ENCODE results near the gene CACNA1C. TPM values are rescaled to one million over a fixed set of nuclear protein-coding genes. Genes with fewer than 3 reads are reported as not detected.

CACNA1C gene
- total RNA-seq, 1 experiment from 2014 or later: not detected

GRCh38 chr12:2270846-2271245 lies 218.1 kb downstream of the CACNA1C start:
- BruUV-seq (replicated peaks): no TSS peak
- TF ChIP-seq CTCF (conservative IDR thresholded peaks at IDR 0.05): no peak
- no peak for TF ChIP-seq EZH2 (IDR thresholded peaks at IDR 0.05; ENCODE audit: low read depth)
- Histone ChIP-seq H3K36me3 (ENCODE audit: low read depth) (no peaks in the 10 kb centered on the region), H3K27me3 (ENCODE audit: insufficient read depth, low read depth) (peaks cover 98% of the 10 kb centered on the region), H3F3A (ENCODE audit: insufficient read depth, low read depth) (no peaks in the 10 kb centered on the region), H3K27ac (no peak overlapping the region), H3K4me2 (no peak overlapping the region), H4K20me1 (ENCODE audit: insufficient read depth) (no peaks in the 10 kb centered on the region), H3K9me3 (ENCODE audit: insufficient read depth, low read depth) (no peaks in the 10 kb centered on the region), H3K4me3 (no peak overlapping the region), H3K79me2 (ENCODE audit: low read depth) (no peaks in the 10 kb centered on the region), H3K4me1 (replicated peaks; ENCODE audit: insufficient read depth) (no peaks in the 10 kb centered on the region), H3K9me2 (ENCODE audit: insufficient read depth) (no peaks in the 10 kb centered on the region), H2AFZ (no peak overlapping the region)
- POLR2A ChIA-PET (ENCODE audit: unreplicated experiment): no interaction called here
- no peak for DNase-seq
- intact Hi-C loops (cut with micrococcal nuclease; ENCODE audit: unreplicated experiment): no loop called here
- CTCF ChIA-PET: no interaction called here

GRCh38 chr12:2271961-2272360 lies 219.2 kb downstream of the CACNA1C start:
- CTCF ChIA-PET: no interaction called here

GRCh38 chr12:2273288-2273687 lies 220.5 kb downstream of the CACNA1C start:
- intact Hi-C loops (cut with micrococcal nuclease; ENCODE audit: unreplicated experiment): no loop called here
- TF ChIP-seq EZH2 (IDR thresholded peaks at IDR 0.05; ENCODE audit: low read depth) (no peak), CTCF (conservative IDR thresholded peaks at IDR 0.05) (no peak)
- BruUV-seq (replicated peaks): no TSS peak
- Histone ChIP-seq H3K4me1 (replicated peaks; ENCODE audit: insufficient read depth) (no peaks in the 10 kb centered on the region), H3F3A (ENCODE audit: insufficient read depth, low read depth) (no peaks in the 10 kb centered on the region), H3K4me3 (no peak overlapping the region), H3K27me3 (ENCODE audit: insufficient read depth, low read depth) (peaks cover 97% of the 10 kb centered on the region), H2AFZ (no peak overlapping the region), H3K79me2 (ENCODE audit: low read depth) (no peaks in the 10 kb centered on the region), H3K27ac (no peak overlapping the region), H3K36me3 (ENCODE audit: low read depth) (no peaks in the 10 kb centered on the region), H3K9me2 (ENCODE audit: insufficient read depth) (no peaks in the 10 kb centered on the region), H3K9me3 (ENCODE audit: insufficient read depth, low read depth) (no peaks in the 10 kb centered on the region), H3K4me2 (no peak overlapping the region), H4K20me1 (ENCODE audit: insufficient read depth) (no peaks in the 10 kb centered on the region)
- DNase-seq: no peak
- ChIA-PET CTCF (no interaction called here), POLR2A (ENCODE audit: unreplicated experiment) (no interaction called here)

More at GRCh38 chr12:2271961-2272360, 219.2 kb downstream of the CACNA1C start:
- Histone ChIP-seq H3K4me3 (no peak overlapping the region), H3K36me3 (ENCODE audit: low read depth) (no peaks in the 10 kb centered on the region), H3K27ac (no peak overlapping the region), H3F3A (ENCODE audit: insufficient read depth, low read depth) (no peaks in the 10 kb centered on the region), H3K4me2 (no peak overlapping the region), H3K4me1 (replicated peaks; ENCODE audit: insufficient read depth) (no peaks in the 10 kb centered on the region), H3K9me2 (ENCODE audit: insufficient read depth) (no peaks in the 10 kb centered on the region), H3K79me2 (ENCODE audit: low read depth) (no peaks in the 10 kb centered on the region), H2AFZ (no peak overlapping the region), H3K9me3 (ENCODE audit: insufficient read depth, low read depth) (no peaks in the 10 kb centered on the region), H4K20me1 (ENCODE audit: insufficient read depth) (no peaks in the 10 kb centered on the region), H3K27me3 (ENCODE audit: insufficient read depth, low read depth) (peaks cover 97% of the 10 kb centered on the region)
- intact Hi-C loops (cut with micrococcal nuclease; ENCODE audit: unreplicated experiment): no loop called here
- no TSS peak for BruUV-seq (replicated peaks)
- TF ChIP-seq EZH2 (IDR thresholded peaks at IDR 0.05; ENCODE audit: low read depth) (no peak), CTCF (conservative IDR thresholded peaks at IDR 0.05) (no peak)
- no peak for DNase-seq
- POLR2A ChIA-PET (ENCODE audit: unreplicated experiment): no interaction called here

All from PC-9 (cell line).